Forelimb muscle (tissue), 1 donor: ENCODE results near the gene STX8. TPM values are rescaled to one million over a fixed set of nuclear protein-coding genes. Genes with fewer than 3 reads are reported as not detected.

ENCODE experiments used
- DNase-seq: peaks from one replicate; pipeline ENCODE4 v3.0.0-alpha.2; 2013; ENCODE audit warnings: low read depth
- polyA plus RNA-seq: library from polyadenylated mRNA; unstranded; fragments of 120-200 nt; gene quantifications from one replicate; pipeline ENCODE4 v1.2.1, GENCODE V29; 2013; ENCODE audit not compliant: insufficient read length

Gene STX8
- polyA plus RNA-seq, 1 donor = 40.5 TPM

DNA sequence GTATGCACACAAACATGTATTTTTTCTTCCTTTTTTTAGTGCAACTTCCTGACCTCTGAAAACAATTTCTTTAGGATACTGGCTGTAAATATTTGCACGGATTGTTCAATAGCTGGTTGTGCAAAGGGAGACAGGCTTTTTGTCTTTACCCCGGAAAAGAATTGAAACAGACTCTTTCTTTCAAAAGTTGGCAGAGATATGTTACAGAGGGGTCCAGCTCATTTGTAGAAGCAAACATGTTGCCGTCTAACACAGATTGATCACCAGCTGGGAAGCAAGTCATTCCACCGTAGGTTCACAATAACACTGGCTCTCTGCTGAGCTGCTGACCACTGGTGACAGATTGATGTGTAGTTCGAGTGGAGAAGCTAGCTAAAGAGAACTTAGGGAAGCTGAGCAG is 130.9 kb downstream of the STX8 start:
- no peak for DNase-seq

DNA sequence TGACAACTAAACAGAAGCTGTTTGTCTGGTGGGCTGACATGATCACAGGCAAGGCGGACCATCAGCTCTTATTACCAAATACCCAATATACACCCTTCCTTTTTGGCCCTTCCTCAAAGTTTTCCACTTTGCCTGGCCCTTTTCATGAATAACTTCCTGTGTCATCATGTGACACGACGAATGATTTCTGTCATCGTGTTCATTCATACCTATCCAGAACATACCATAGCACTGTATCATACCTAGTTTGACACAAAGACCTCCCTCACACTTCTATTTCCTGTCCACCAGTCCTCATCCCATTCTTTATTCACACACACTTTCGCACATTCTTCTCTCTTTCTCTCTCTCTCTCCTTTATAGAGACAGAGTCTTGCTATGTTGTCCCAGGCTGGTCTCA is 131.8 kb downstream of the STX8 start:
- DNase-seq = no peak

GRCh38 chr17:9439851-9440250 is 135.8 kb downstream of the STX8 start:
- no peak for DNase-seq

GRCh38 chr17:9436630-9437029 is 139.0 kb downstream of the STX8 start:
- DNase-seq = no peak

DNA sequence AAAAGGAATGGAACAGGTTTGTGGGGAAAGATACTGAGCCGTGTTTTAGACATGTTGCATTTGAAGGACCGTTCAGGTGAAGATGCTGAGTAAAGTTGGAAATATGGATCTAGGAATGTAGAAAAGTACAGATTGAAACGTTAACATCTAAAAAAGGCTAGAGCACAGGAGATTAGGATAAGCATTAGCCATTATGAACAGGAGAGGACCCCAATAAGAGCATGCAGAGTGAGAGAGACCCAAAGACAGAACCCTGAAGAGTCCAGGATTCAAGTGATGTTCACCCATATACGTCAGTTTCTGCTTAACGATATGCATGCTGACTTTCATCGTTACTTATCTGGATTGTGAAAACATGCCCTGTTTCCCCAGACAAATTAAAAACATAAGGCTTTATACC is 140.5 kb downstream of the STX8 start:
- DNase-seq = no peak

GRCh38 chr17:9434642-9435057 is 141.0 kb downstream of the STX8 start:
- no peak for DNase-seq

GRCh38 chr17:9432934-9433421 is 142.6 kb downstream of the STX8 start:
- no peak for DNase-seq

DNA sequence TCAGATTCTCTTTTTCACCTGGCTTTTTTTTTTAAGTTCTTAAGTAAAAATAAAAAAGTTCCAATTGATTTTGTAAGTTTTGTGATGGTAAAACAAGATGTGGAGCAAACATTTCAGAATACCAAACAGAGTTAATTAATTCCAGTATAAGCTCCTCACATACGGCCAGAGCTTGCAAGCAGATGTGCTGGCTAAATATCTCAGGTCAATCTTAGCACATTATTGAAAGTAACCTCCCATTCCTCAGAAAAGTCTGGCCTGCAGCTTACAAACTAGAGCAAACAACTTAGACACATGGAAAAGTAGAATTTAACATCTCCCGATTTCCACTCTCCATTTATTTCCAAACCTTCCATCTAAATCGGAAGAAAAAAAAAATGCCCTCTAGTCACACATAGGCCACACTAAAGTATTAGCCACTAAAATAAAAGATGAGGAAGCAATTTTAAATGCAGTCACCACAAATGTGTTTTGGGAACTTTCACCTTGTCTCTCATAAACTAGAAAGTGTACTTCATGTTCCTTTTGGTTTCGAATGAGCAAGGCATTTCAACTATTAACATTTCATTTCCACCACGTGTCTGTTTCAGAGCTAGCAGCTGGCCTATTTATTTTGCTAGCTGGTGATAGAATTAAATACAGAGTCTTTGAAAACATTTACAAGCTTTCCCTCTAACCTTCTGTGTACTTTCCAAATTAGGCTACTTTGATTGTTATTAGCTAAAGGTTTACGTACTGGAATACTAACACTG is 143.3 kb downstream of the STX8 start:
- DNase-seq = no peak

DNA sequence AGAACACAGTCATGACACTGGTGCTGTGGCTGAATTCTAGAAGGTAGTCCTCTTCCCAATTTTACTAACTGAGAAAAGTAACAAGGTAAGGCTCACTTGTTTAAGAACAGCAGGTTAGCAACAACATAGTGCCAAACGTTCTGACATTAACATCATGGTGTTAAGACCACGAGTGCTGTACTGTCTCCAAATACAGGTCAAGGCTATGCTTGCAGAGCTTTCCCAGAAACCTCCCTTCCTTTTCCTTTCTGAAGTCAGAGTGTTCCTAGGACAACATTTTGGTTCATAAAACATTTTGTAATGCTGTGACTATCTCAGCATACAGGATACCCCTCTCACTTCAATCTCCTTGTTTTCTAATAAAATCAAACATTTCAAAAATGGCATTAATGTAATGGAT is 144.0 kb downstream of the STX8 start:
- no peak for DNase-seq

DNA sequence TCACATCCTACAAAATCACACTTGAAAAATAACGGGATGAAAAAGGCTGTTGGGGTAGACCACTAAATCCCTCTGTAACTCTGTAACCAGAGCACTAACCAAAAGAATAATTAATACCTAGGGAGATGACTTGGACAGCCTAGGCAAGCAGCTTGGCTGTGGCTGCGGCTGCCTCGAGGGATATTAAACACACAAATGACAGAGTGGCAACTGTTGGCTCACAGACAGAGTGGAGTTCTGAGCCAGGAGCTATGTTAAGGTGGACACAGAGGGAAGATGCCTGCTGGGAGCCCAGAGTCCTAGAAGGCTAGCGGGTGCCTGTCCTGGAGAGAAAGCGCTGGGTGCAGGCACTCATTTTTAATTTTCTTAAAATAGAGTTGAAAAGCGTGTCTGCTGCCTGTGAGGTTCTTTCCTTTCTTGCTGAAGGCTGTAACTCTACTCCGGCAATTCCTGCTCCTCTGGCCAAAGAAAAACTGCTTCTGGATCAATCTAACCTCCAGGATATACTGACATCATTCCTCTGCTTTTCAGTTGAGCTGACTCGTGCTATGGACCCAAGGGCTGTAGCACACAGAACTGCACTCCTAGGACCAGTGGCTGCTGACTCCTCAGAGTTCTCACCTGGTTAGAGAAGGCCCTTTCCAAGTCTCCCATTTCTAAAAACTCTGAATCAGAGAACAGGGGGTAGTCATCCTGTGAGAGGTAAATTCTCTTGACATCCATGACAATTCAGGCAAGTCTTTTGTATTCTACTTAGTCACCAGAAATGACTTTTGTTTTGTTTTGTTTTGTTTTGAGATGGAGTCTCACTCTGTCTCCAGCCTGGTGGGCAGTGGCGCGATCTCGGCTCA is 147.9 kb downstream of the STX8 start:
- DNase-seq = no peak

GRCh38 chr17:9424071-9424640 is 151.5 kb downstream of the STX8 start:
- DNase-seq = no peak

GRCh38 chr17:9421525-9421924 is 154.1 kb downstream of the STX8 start:
- no peak for DNase-seq

- DNase-seq = no peak
These were observed 155.6 kb downstream of the STX8 start for GRCh38 chr17:9419932-9420453.

DNA sequence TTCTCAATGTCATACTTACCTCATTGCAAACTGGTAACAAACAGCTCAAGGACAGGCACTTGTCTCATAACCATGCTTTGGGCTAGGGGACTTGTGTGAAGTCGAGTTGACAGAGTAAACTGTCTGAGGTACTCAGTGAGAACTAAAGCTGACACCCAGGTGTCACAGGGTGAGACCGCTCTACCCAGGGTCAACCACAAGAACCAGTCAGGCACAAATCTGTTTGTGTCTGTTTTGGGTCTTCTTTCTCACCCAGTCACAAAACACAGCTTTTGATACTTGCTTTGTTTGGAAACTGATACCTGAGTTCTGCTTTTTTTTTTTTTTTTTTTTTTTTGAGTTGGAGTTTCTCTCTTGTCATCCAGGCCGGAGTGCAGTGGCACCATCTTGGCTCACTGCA is 161.1 kb downstream of the STX8 start:
- DNase-seq = no peak

DNA sequence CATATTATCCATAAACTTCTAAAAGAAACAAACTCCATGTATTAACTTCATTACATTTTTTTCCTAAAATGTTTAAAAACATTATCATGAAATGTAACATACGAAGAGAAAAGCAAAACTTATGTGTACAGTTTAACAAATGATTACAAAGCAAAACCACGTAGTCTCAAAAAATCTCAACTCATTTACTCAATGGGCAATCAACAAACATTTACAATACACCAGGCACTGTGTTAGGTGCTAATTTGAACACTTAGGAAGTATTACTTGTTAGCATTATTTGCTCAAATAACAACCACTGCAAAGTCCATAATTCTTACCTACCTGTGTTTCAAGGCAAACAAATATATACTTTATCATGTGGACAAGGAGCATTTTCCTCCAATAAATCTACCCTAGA is 164.9 kb downstream of the STX8 start:
- no peak for DNase-seq

DNA sequence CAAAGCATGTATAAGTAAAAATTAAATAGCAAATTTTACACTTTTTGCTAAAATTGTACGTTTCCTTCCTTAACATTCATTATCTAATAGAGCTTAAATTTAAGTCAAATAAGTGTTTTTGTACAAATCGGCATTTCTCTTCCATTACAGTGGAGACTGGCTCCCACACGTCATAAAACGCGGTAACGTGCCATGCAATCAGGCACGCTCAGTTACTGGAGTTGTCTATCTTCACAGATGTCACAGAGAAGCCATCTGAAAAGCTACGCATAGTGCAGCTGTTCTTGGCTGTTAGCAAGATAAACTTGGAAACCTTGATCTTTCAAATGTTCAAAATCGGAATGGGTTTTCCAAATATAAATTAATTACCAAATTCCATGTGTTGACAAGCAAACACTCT is 165.3 kb downstream of the STX8 start:
- no peak for DNase-seq

DNA sequence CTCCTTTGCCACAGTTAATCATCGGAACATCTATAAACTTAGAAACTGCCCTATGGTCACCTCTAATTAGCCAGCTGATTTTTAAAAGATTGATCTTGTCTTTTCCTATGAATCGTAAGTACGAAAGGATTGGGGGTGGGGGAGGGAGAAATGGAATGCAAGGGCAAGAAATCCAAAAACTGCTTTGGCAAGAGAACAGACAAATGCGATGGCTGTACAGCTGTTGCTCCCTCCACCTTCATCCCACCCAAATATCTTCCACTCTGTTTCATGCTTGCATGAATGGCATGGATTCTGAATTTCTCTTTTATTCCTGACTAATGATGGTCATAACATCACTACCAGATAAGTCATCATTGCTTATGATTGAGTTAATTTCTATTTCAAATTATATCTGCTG is 165.7 kb downstream of the STX8 start:
- no peak for DNase-seq

GRCh38 chr17:9408868-9409829 is 166.5 kb downstream of the STX8 start:
- DNase-seq = no peak

- DNase-seq = no peak
These were observed 167.2 kb downstream of the STX8 start for GRCh38 chr17:9408381-9408780.

- no peak for DNase-seq
These were observed 169.5 kb downstream of the STX8 start for GRCh38 chr17:9406046-9406606.

DNA sequence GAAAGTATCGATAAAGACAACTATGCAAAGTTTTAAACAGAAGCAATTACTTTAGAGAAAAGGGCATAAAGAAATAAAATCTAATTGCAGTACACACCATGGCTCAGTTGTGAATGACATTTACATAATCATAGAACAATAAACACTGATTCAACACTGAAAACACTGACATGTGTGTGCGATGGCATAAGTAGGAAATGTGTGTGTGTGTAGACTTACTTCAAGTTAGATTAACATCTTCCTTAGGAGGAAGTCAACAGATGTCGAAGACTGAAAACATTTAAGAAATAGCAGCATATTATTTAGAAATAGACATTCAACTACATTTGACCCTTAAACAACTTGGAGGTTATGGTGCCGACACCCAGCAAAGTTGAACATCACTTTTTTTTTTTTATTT is 172.4 kb downstream of the STX8 start:
- DNase-seq = no peak
